CD4-positive, alpha-beta memory T cell (primary cell): ENCODE measurements around the gene EML6. TPM values are rescaled to one million over a fixed set of nuclear protein-coding genes. Genes with fewer than 3 reads are reported as not detected.

ENCODE experiments used
- CTCF ChIA-PET: fragments of 350-600 bp; sonication (Branson Sonifier 250); formaldehyde crosslinking; loops from one replicate; lab custom pipeline; 2021; ENCODE audit warnings: inconsistent platforms; ENCODE audit not compliant: partially characterized antibody; lab: Charles Lee
- POLR2A ChIA-PET: fragments of 350-600 bp; sonication (Branson Sonifier 250); formaldehyde crosslinking; loops from one replicate; lab custom pipeline; 2021; ENCODE audit not compliant: partially characterized antibody; lab: Charles Lee
- DNase-seq, 5 donors: peaks; one replicate each; pipeline versions ENCODE4 v3.0.0 to v3.0.0-alpha.2; 2020 to 2022; ENCODE audit warnings: mixed read lengths in 1 of 5
- H3K27ac ChIP-seq: one replicate; pipeline ENCODE4 v1.7.0; 2013; ENCODE audit warnings: low read depth, low read length
- H3K27me3 ChIP-seq: 2 replicates; pipeline ENCODE4 v1.7.0; 2013; ENCODE audit warnings: mild to moderate bottlenecking, low read length, moderate library complexity; ENCODE audit not compliant: insufficient read depth
- H3K36me3 ChIP-seq: 2 replicates; pipeline ENCODE4 v1.7.0; 2013; ENCODE audit warnings: mild to moderate bottlenecking, low read length, moderate library complexity; ENCODE audit not compliant: insufficient read depth
- H3K4me1 ChIP-seq: 2 replicates; pipeline ENCODE4 v1.7.0; 2013; ENCODE audit warnings: mild to moderate bottlenecking, low read length, moderate library complexity; ENCODE audit not compliant: insufficient read depth
- H3K4me3 ChIP-seq, 2 donors: one replicate each; pipeline ENCODE4 v1.7.0; 2013; ENCODE audit warnings: low read length in 2 of 2, mild to moderate bottlenecking in 1 of 2
- H3K9me3 ChIP-seq, 2 donors: one replicate each; pipeline ENCODE4 v1.7.0; 2013; ENCODE audit warnings: low read length in 2 of 2, control low read depth in 1 of 2; ENCODE audit not compliant: control insufficient read depth in 1 of 2
- H3K27ac Mint-ChIP-seq, 7 donors: one replicate each; pipeline ENCODE4 v1.8.0; 2020 to 2021; ENCODE audit warnings: mixed read lengths in 7 of 7, mild to moderate bottlenecking in 6 of 7, inconsistent platforms in 3 of 7, moderate library complexity in 3 of 7
- H3K27me3 Mint-ChIP-seq, 2 donors: one replicate each; pipeline ENCODE4 v1.8.0; 2020 to 2021; ENCODE audit warnings: mixed read lengths in 2 of 2
- H3K36me3 Mint-ChIP-seq, 2 donors: one replicate each; pipeline ENCODE4 v1.8.0; 2020 to 2021; ENCODE audit warnings: mixed read lengths in 2 of 2, inconsistent platforms in 1 of 2, mild to moderate bottlenecking in 1 of 2
- H3K4me1 Mint-ChIP-seq, 4 donors: one replicate each; pipeline ENCODE4 v1.8.0; 2020 to 2021; ENCODE audit warnings: mixed read lengths in 4 of 4, mild to moderate bottlenecking in 1 of 4
- H3K4me3 Mint-ChIP-seq, 8 donors: one replicate each; pipeline ENCODE4 v1.8.0; 2020 to 2021; ENCODE audit warnings: mixed read lengths in 8 of 8, mild to moderate bottlenecking in 7 of 8, moderate library complexity in 6 of 8, inconsistent platforms in 3 of 8
- H3K9me3 Mint-ChIP-seq, 8 donors: one replicate each; pipeline ENCODE4 v1.8.0; 2020 to 2021; ENCODE audit warnings: mixed read lengths in 8 of 8, mild to moderate bottlenecking in 5 of 8, inconsistent platforms in 3 of 8, moderate library complexity in 1 of 8
- intact Hi-C: fragments of 100-400 bp; cut with micrococcal nuclease; formaldehyde crosslinking; loops from one replicate; pipeline ENCODE4 v1.15.1; 2023
- polyA plus RNA-seq, 2 donors: library from polyadenylated mRNA; unstranded; fragments of 300-500 nt; fragmentation: Illumina TruSeq; gene quantifications; one replicate each; pipeline ENCODE4 v1.2.3, GENCODE V29; 2021
- total RNA-seq, 2 experiments: library from RNA; stranded (reverse); gene quantifications; one replicate each; pipeline ENCODE4 v1.2.3, GENCODE V29; 2021

The EML6 gene
- total and polyA plus RNA-seq, 4 experiments from 2014 or later, result 0.02 to 3.9 (median 1.8) TPM; not detected in 1

GRCh38 chr2:54714996-54715395 lies 8.5 kb upstream of the EML6 start:
- no peak overlapping the region for H3K4me3 ChIP-seq
- H3K36me3 ChIP-seq, result no peaks in the 10 kb centered on the region
- Mint-ChIP-seq H3K27me3 (peaks cover 17 to 22% of the 10 kb centered on the region in 2 donors), H3K9me3 (no peaks in the 10 kb centered on the region), H3K36me3 (no peaks in the 10 kb centered on the region), H3K4me1 (no peaks in the 10 kb centered on the region), H3K4me3 (no peak overlapping the region), H3K27ac (no peak overlapping the region)
- no peaks in the 10 kb centered on the region for H3K4me1 ChIP-seq
- no peak for DNase-seq
- peaks cover 8% of the 10 kb centered on the region for H3K27me3 ChIP-seq
- intact Hi-C loops, result no loop called here
- no peaks in the 10 kb centered on the region for H3K9me3 ChIP-seq
- POLR2A ChIA-PET, result no interaction called here
- CTCF ChIA-PET, result interaction anchor here (0.7 to 1.5 kb wide), 4 partner anchors 8 to 608 kb away, joined by 3 to 5 read pairs (median 4); no protein-coding TSS in a partner anchor
- no peak overlapping the region for H3K27ac ChIP-seq

DNA sequence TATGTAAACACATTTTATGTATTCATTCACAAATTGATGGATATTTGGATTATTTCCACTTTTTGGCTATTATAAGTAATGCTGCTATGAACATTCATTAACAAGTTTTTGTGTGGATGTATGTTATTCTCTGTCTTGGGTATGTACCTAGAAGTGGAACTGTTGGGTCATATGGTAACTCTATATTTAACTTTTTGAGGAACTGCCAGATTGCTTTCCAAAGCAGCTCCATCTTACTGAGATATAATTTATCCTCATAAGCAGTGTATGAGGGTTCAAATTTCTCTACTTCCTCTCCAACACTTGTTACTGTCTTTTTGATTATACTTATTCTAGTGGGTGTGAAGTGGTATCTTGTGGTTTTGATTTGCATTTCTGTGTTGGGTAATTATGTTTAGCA lies 7.1 kb upstream of the EML6 start:
- Mint-ChIP-seq H3K27me3 (peaks cover 13 to 15% of the 10 kb centered on the region in 2 donors), H3K4me1 (no peaks in the 10 kb centered on the region), H3K27ac (no peak overlapping the region), H3K36me3 (no peaks in the 10 kb centered on the region), H3K4me3 (no peak overlapping the region), H3K9me3 (no peaks in the 10 kb centered on the region)
- no peaks in the 10 kb centered on the region for H3K9me3 ChIP-seq
- no peak overlapping the region for H3K27ac ChIP-seq
- ChIA-PET CTCF (interaction anchor here (1.1 to 1.4 kb wide), 2 partner anchors 9 to 11 kb away, joined by 4 to 8 read pairs; no protein-coding TSS in a partner anchor), POLR2A (no interaction called here)
- H3K4me3 ChIP-seq, result no peak overlapping the region
- no peaks in the 10 kb centered on the region for H3K4me1 ChIP-seq
- intact Hi-C loops, result no loop called here
- DNase-seq, result no peak
- no peaks in the 10 kb centered on the region for H3K36me3 ChIP-seq
- H3K27me3 ChIP-seq, result peaks cover 8% of the 10 kb centered on the region

DNA sequence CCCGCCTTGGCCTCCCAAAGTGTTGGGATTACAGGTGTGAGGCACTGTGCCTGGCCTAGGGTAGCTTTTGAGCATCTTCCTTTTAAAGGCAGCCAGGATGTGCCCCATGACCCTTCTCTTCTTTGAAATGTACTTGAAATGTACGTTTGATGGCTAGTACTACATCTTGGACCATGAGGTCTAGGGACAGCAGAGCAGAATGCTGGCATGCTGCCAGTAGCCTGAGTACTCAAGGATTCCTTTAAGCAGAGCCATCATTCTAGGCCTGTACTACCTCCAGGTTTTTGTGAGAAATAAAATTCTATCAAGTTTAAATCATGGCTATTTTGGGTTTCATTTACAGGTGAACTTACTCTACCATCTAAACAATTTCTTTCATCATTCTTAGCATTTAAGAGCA lies 2.9 kb upstream of the EML6 start:
- H3K27ac Mint-ChIP-seq, result no peak overlapping the region
- Histone ChIP-seq H3K27ac (no peak overlapping the region), H3K36me3 (no peaks in the 10 kb centered on the region), H3K4me3 (no peak overlapping the region), H3K4me1 (peaks cover 18% of the 10 kb centered on the region), H3K9me3 (no peaks in the 10 kb centered on the region), H3K27me3 (peaks cover 14% of the 10 kb centered on the region)
- ChIA-PET CTCF (no interaction called here), POLR2A (no interaction called here)
- H3K9me3 Mint-ChIP-seq, result no peaks in the 10 kb centered on the region
- intact Hi-C loops, result loop anchor here (5.0 to 10.0 kb wide), 8 partner anchors 117 to 972 kb away; partner anchors contain the start of genes ACYP2, CCDC88A, CHAC2 and PNPT1
- peaks cover 0 to 7% of the 10 kb centered on the region in 2 donors for H3K36me3 Mint-ChIP-seq
- peaks cover 16% of the 10 kb centered on the region in 2 donors for H3K27me3 Mint-ChIP-seq
- no peak for DNase-seq
- peaks cover 8 to 25% (median 16%) of the 10 kb centered on the region in 4 donors for H3K4me1 Mint-ChIP-seq
- H3K4me3 Mint-ChIP-seq, result no peak overlapping the region

- no peaks in the 10 kb centered on the region for H3K36me3 ChIP-seq
- H3K9me3 ChIP-seq, result no peaks in the 10 kb centered on the region
- Mint-ChIP-seq H3K4me3 (peak overlapping the region; percentile 93 to 97 (median 94)), H3K27me3 (peaks cover 20 to 26% of the 10 kb centered on the region in 2 donors), H3K27ac (peak overlapping the region; percentile 57 to 92 (median 82)), H3K4me1 (peaks cover 8 to 29% (median 16%) of the 10 kb centered on the region in 4 donors), H3K9me3 (no peaks in the 10 kb centered on the region), H3K36me3 (peaks cover 0 to 7% of the 10 kb centered on the region in 2 donors)
- peak overlapping the region; percentile 61 to 79 for H3K4me3 ChIP-seq
- H3K27ac ChIP-seq, result peak overlapping the region; percentile 39
- H3K27me3 ChIP-seq, result peaks cover 20% of the 10 kb centered on the region
- ChIA-PET CTCF (interaction anchor here (1.0 to 2.2 kb wide), 8 partner anchors 8 to 501 kb away, joined by 3 to 13 read pairs (median 4); no protein-coding TSS in a partner anchor), POLR2A (interaction anchor here (1.0 to 2.4 kb wide), 6 partner anchors 18 to 797 kb away, joined by 3 to 13 read pairs (median 4); partner anchors contain the start of genes CFAP36 and MTIF2)
- intact Hi-C loops, result loop anchor here (1.0 to 10.0 kb wide), 14 partner anchors 115 to 970 kb away; partner anchors contain the start of genes ACYP2, CCDC88A, CFAP36 and CHAC2
- DNase-seq, result peak in 1 of 5 donors; percentile 0
- peaks cover 18% of the 10 kb centered on the region for H3K4me1 ChIP-seq
These were observed 821 bp upstream of the EML6 start for GRCh38 chr2:54722641-54723040.

DNA sequence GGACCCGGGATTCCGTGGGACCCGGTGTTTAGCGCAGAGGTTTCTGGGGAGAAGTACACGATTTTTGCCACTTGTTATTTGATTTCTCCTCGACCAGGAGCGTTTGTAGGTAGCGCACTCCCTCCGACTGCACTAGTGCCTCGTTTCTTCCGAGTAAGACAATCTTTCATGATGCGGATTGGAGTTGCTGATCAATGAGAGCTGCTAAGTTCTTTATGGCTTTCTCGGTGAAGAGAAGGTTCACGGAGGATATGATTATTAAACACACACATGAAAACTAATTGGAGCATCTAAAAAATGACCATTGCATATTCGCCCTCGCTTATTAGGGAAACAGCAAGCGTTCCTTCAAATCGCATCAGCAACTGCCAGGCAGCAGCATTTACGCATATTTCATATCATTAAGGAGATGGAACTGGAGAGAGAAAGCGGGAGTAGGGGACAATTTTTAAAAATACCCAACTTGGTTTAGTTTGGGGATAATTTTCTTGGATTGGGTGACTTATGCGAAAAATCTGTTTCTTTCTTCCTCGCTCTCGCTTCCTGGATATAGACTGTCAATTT lies 616 bp downstream of the EML6 start:
- intact Hi-C loops, result loop anchor here (1.0 to 10.0 kb wide), 14 partner anchors 113 to 968 kb away; partner anchors contain the start of genes ACYP2, CCDC88A, CFAP36 and CHAC2
- peaks cover 0 to 2% (median 0%) of the 10 kb centered on the region in 8 donors for H3K9me3 Mint-ChIP-seq
- CTCF ChIA-PET, result interaction anchor here (1.4 to 1.5 kb wide), 2 partner anchors 114 to 163 kb away, joined by 4 to 6 read pairs; no protein-coding TSS in a partner anchor

DNA sequence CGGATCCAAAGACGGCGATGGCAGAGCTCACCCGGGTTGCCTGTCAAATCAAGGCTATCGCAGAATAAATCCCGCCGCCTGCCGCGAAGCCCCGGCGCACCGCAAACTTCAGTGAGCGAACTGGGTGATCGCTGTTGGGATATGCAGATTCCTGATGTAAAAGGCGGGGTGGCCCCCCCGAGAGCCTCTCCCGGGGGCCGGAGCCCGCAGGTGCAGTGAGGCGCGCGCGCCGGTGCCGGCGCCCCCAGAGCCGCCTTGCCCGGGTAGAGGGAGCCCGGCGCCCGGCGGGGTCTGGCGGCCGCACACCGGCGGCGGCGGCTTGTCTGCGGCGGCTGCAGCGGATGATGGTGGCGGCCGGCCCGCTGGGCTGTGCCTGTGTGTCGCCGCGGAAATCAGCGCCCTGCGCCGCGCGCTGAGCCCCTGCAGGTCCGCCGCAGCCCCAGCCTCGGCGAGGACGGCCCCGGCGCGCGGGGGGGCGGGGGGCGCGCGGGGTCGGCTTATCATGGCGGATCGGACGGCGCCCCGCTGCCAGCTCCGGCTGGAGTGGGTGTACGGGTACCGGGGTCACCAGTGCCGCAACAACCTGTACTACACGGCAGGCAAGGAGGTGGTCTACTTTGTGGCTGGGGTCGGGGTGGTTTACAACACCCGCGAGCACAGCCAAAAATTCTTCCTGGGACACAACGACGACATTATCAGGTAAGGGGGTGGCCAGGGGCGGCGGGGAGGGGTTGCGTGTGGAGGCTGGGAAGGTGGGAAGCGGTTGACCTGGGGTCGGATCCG lies 1.3 kb downstream of the EML6 start:
- H3K36me3 ChIP-seq, result no peaks in the 10 kb centered on the region
- peak overlapping the region; percentile 93 to 97 (median 94) for H3K4me3 Mint-ChIP-seq
- H3K27ac Mint-ChIP-seq, result peak overlapping the region in 6 of 7 donors; percentile 48 to 94 (median 81)
- H3K4me3 ChIP-seq, result peak overlapping the region; percentile 59 to 61
- peaks cover 18% of the 10 kb centered on the region for H3K4me1 ChIP-seq
- peaks cover 14 to 17% of the 10 kb centered on the region in 2 donors for H3K27me3 Mint-ChIP-seq
- H3K4me1 Mint-ChIP-seq, result peaks cover 8 to 29% (median 16%) of the 10 kb centered on the region in 4 donors
- H3K27me3 ChIP-seq, result peaks cover 15% of the 10 kb centered on the region
- peaks cover 0 to 7% of the 10 kb centered on the region in 2 donors for H3K36me3 Mint-ChIP-seq
- intact Hi-C loops, result loop anchor here (5.0 to 10.0 kb wide), 8 partner anchors 113 to 968 kb away; partner anchors contain the start of genes ACYP2, CCDC88A, CHAC2 and PNPT1
- peaks cover 0 to 2% (median 0%) of the 10 kb centered on the region in 8 donors for H3K9me3 Mint-ChIP-seq
- CTCF ChIA-PET, result interaction anchor here (1.4 kb wide), 1 partner anchor 114 kb away, joined by 6 read pairs; no protein-coding TSS in a partner anchor
- H3K9me3 ChIP-seq, result no peaks in the 10 kb centered on the region
- DNase-seq, result peak; percentile 26 to 54 (median 37)
- POLR2A ChIA-PET, result interaction anchor here (1.1 to 2.4 kb wide), 2 partner anchors 155 to 166 kb away, joined by 5 to 13 read pairs; no protein-coding TSS in a partner anchor
- H3K27ac ChIP-seq, result no peak overlapping the region

More for the DNA sequence above, 616 bp downstream of the EML6 start:
- DNase-seq, result no peak
- H3K4me1 Mint-ChIP-seq, result peaks cover 8 to 29% (median 16%) of the 10 kb centered on the region in 4 donors
- POLR2A ChIA-PET, result interaction anchor here (0.6 to 2.4 kb wide), 4 partner anchors 19 to 165 kb away, joined by 3 to 13 read pairs (median 4); no protein-coding TSS in a partner anchor
- H3K27me3 Mint-ChIP-seq, result peaks cover 14 to 18% of the 10 kb centered on the region in 2 donors
- Histone ChIP-seq H3K4me3 (peak overlapping the region; percentile 59 to 61), H3K36me3 (no peaks in the 10 kb centered on the region), H3K27ac (peak overlapping the region; percentile 53), H3K4me1 (peaks cover 18% of the 10 kb centered on the region), H3K9me3 (no peaks in the 10 kb centered on the region), H3K27me3 (peaks cover 15% of the 10 kb centered on the region)
- peak overlapping the region; percentile 93 to 97 (median 94) for H3K4me3 Mint-ChIP-seq
- peaks cover 0 to 7% of the 10 kb centered on the region in 2 donors for H3K36me3 Mint-ChIP-seq
- peak overlapping the region; percentile 48 to 94 (median 92) for H3K27ac Mint-ChIP-seq
